MCF 10A (cell line): ENCODE results near the gene APOBEC3G. TPM values are rescaled to one million over a fixed set of nuclear protein-coding genes. Genes with fewer than 3 reads are reported as not detected.

Source experiments
- BruUV-seq: library from RNA; stranded (reverse); fragments of 400-500 nt; replicated peaks from 2 replicates; lab custom pipeline; 2021; lab: Mats Ljungman, UMichigan
- CTCF ChIA-PET: fragments of 300-600 bp; sonication (Branson Sonifier 250); formaldehyde crosslinking; extraction: SDS; loops from one replicate; lab custom pipeline; 2021; ENCODE audit warnings: antibody characterized with exemption, inconsistent platforms; lab: Yijun Ruan, JAX
- POLR2A ChIA-PET: fragments of 300-600, 350-650 bp; sonication (Branson Sonifier 250); formaldehyde crosslinking; extraction: SDS; loops from one replicate; lab custom pipeline; 2020; ENCODE audit warnings: antibody characterized with exemption, inconsistent platforms; lab: Yijun Ruan, JAX
- DNase-seq: peaks from one replicate; pipeline ENCODE4 v3.0.0-alpha.2; 2018; ENCODE audit not compliant: unreplicated experiment
- H3K27ac Mint-ChIP-seq: one replicate; pipeline ENCODE4 v1.8.0; 2022; ENCODE audit warnings: mild to moderate bottlenecking, low read depth, mixed read lengths; ENCODE audit not compliant: unreplicated experiment
- H3K27me3 Mint-ChIP-seq: one replicate; pipeline ENCODE4 v1.8.0; 2022; ENCODE audit warnings: mixed read lengths; ENCODE audit not compliant: insufficient read depth, unreplicated experiment
- H3K36me3 Mint-ChIP-seq: one replicate; pipeline ENCODE4 v1.8.0; 2022; ENCODE audit warnings: mild to moderate bottlenecking, moderate library complexity, mixed read lengths; ENCODE audit not compliant: insufficient read depth, unreplicated experiment
- H3K4me1 Mint-ChIP-seq: one replicate; pipeline ENCODE4 v1.8.0; 2022; ENCODE audit warnings: mixed read lengths; ENCODE audit not compliant: insufficient read depth, unreplicated experiment
- H3K4me3 Mint-ChIP-seq: one replicate; pipeline ENCODE4 v1.8.0; 2022; ENCODE audit warnings: mild to moderate bottlenecking, moderate library complexity, mixed read lengths; ENCODE audit not compliant: unreplicated experiment
- H3K9me3 Mint-ChIP-seq: one replicate; pipeline ENCODE4 v1.8.0; 2022; ENCODE audit warnings: mixed read lengths; ENCODE audit not compliant: unreplicated experiment
- CTCF ChIP-seq: fragments of 200-600 bp; IDR thresholded peaks from one replicate; pipeline ENCODE4 v1.8.0; 2022; ENCODE audit warnings: antibody characterized with exemption, mild to moderate bottlenecking; ENCODE audit not compliant: unreplicated experiment
- intact Hi-C: fragments of 100-400 bp; cut with micrococcal nuclease; formaldehyde crosslinking; loops from 2 replicates; pipeline ENCODE4 v1.14.1; 2022
- total RNA-seq: library from RNA; stranded (reverse); gene quantifications from 2 replicates; pipeline ENCODE4 v1.2.3, GENCODE V29; 2022

The APOBEC3G gene
- total RNA-seq, 1 experiment from 2014 or later = 0.49 TPM

- Mint-ChIP-seq H3K4me3 (no peak overlapping the region), H3K27ac (no peak overlapping the region), H3K27me3 (no peaks in the 10 kb centered on the region), H3K36me3 (peaks cover 5% of the 10 kb centered on the region), H3K9me3 (no peaks in the 10 kb centered on the region), H3K4me1 (peaks cover under 1% of the 10 kb centered on the region)
- CTCF ChIA-PET = interaction anchor here (1.1 kb wide), 1 partner anchor 260 kb away, joined by 3 read pairs; no protein-coding TSS in a partner anchor
- BruUV-seq = no TSS peak
- intact Hi-C loops = no loop called here
- TF ChIP-seq CTCF = no peak
- no peak for DNase-seq
- POLR2A ChIA-PET = interaction anchor here (0.9 kb wide), 1 partner anchor 186 kb away, joined by 3 read pairs; no protein-coding TSS in a partner anchor
Measured at GRCh38 chr22:39129746-39130145, 52.7 kb downstream of the APOBEC3G start.

- POLR2A ChIA-PET = interaction anchor here (0.9 kb wide), 1 partner anchor 186 kb away, joined by 3 read pairs; no protein-coding TSS in a partner anchor
- H3K4me1 Mint-ChIP-seq = peaks cover 5% of the 10 kb centered on the region
- CTCF ChIA-PET = interaction anchor here (0.7 to 1.3 kb wide), 3 partner anchors 22 to 364 kb away, joined by 3 to 8 read pairs (median 3); no protein-coding TSS in a partner anchor
Measured at GRCh38 chr22:39130152-39130704, 53.2 kb downstream of the APOBEC3G start.

GRCh38 chr22:39130892-39131855 lies 54.1 kb downstream of the APOBEC3G start:
- BruUV-seq = no TSS peak
- TF ChIP-seq CTCF = no peak
- POLR2A ChIA-PET = no interaction called here
- Mint-ChIP-seq H3K36me3 (peaks cover 5% of the 10 kb centered on the region), H3K27ac (no peak overlapping the region), H3K27me3 (no peaks in the 10 kb centered on the region), H3K4me3 (no peak overlapping the region), H3K4me1 (peaks cover 6% of the 10 kb centered on the region), H3K9me3 (no peaks in the 10 kb centered on the region)
- no peak for DNase-seq
- intact Hi-C loops = no loop called here
- CTCF ChIA-PET = interaction anchor here (0.6 to 1.3 kb wide), 4 partner anchors 23 to 365 kb away, joined by 3 to 8 read pairs (median 3); no protein-coding TSS in a partner anchor

More at GRCh38 chr22:39130152-39130704, 53.2 kb downstream of the APOBEC3G start:
- no TSS peak for BruUV-seq
- peaks cover 5% of the 10 kb centered on the region for H3K36me3 Mint-ChIP-seq
- H3K27ac Mint-ChIP-seq = no peak overlapping the region
- no peak for DNase-seq
- H3K9me3 Mint-ChIP-seq = no peaks in the 10 kb centered on the region
- no peak for TF ChIP-seq CTCF
- no peaks in the 10 kb centered on the region for H3K27me3 Mint-ChIP-seq
- H3K4me3 Mint-ChIP-seq = no peak overlapping the region
- intact Hi-C loops = no loop called here

- Mint-ChIP-seq H3K9me3 (no peaks in the 10 kb centered on the region), H3K27me3 (no peaks in the 10 kb centered on the region), H3K27ac (no peak overlapping the region), H3K4me3 (no peak overlapping the region), H3K4me1 (peaks cover 6% of the 10 kb centered on the region), H3K36me3 (peaks cover 5% of the 10 kb centered on the region)
- CTCF ChIA-PET = no interaction called here
- intact Hi-C loops = no loop called here
- no peak for DNase-seq
- TF ChIP-seq CTCF = no peak
- no TSS peak for BruUV-seq
- POLR2A ChIA-PET = no interaction called here
Measured at GRCh38 chr22:39132281-39132680, 55.2 kb downstream of the APOBEC3G start.
